ENCODE data around the gene NBPF19. TPM values are rescaled to one million over a fixed set of nuclear protein-coding genes. Genes with fewer than 3 reads are reported as not detected.
A peak's percentile ranks its signal among the peaks of the same experiment; 100 is the strongest.
"Not testable (repeated sequence)": the region's sequence is repeated elsewhere in the genome, so short reads cannot be mapped to it uniquely, and the experiment has no call there.

NBPF19 gene, protein sequence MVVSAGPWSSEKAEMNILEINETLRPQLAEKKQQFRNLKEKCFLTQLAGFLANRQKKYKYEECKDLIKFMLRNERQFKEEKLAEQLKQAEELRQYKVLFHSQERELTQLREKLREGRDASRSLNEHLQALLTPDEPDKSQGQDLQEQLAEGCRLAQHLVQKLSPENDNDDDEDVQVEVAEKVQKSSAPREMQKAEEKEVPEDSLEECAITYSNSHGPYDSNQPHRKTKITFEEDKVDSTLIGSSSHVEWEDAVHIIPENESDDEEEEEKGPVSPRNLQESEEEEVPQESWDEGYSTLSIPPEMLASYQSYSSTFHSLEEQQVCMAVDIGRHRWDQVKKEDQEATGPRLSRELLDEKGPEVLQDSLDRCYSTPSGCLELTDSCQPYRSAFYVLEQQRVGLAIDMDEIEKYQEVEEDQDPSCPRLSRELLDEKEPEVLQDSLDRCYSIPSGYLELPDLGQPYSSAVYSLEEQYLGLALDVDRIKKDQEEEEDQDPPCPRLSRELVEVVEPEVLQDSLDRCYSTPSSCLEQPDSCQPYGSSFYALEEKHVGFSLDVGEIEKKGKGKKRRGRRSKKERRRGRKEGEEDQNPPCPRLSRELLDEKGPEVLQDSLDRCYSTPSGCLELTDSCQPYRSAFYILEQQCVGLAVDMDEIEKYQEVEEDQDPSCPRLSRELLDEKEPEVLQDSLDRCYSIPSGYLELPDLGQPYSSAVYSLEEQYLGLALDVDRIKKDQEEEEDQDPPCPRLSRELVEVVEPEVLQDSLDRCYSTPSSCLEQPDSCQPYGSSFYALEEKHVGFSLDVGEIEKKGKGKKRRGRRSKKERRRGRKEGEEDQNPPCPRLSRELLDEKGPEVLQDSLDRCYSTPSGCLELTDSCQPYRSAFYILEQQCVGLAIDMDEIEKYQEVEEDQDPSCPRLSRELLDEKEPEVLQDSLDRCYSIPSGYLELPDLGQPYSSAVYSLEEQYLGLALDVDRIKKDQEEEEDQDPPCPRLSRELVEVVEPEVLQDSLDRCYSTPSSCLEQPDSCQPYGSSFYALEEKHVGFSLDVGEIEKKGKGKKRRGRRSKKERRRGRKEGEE (N-terminal part only)
- total RNA-seq = 10 to 100 TPM; 71.3 to 94.3 (median 73.4) TPM
- total RNA-seq (2013) = 78.1 TPM

- H3K4me1 ChIP-seq (ENCODE audit: control insufficient read depth, insufficient read depth, low read length); H3K4me3 ChIP-seq (ENCODE audit: low read length); DNase-seq; H3K36me3 ChIP-seq (ENCODE audit: control insufficient read depth, insufficient read depth, low read length); intact Hi-C loops (cut with micrococcal nuclease); H3K27ac ChIP-seq (ENCODE audit: low read length); H3K4me3 Mint-ChIP-seq; H3K9me3 ChIP-seq (ENCODE audit: control insufficient read depth, insufficient read depth, low read length); H3K27ac Mint-ChIP-seq; ATAC-seq; H3K27me3 Mint-ChIP-seq (ENCODE audit: low read depth in 2 of 2); H3K9me3 Mint-ChIP-seq; H3K36me3 Mint-ChIP-seq; H3K27me3 ChIP-seq (ENCODE audit: control insufficient read depth, insufficient read depth, low read length); H3K4me1 Mint-ChIP-seq: not testable (repeated sequence)
- no CpG with 5 or more reads among the region's 2 CpGs for WGBS (ENCODE audit: insufficient coverage)
Measured at GRCh38 chr1:149474745-149475144, at the start of gene NBPF19. Gene NBPF19 (plus strand): TSS chr1:149475045. CDS start chr1:149475933, 888 bp downstream.

GRCh38 chr1:149428317-149428716 lies 46.5 kb upstream of the NBPF19 start:
- DNase-seq; ATAC-seq; intact Hi-C loops (cut with micrococcal nuclease); H3K4me3 ChIP-seq (ENCODE audit: low read length); H3K4me1 ChIP-seq (ENCODE audit: control insufficient read depth, insufficient read depth, low read length); H3K4me1 Mint-ChIP-seq; H3K27ac Mint-ChIP-seq; H3K36me3 ChIP-seq (ENCODE audit: control insufficient read depth, insufficient read depth, low read length); H3K27me3 ChIP-seq (ENCODE audit: control insufficient read depth, insufficient read depth, low read length); H3K27me3 Mint-ChIP-seq (ENCODE audit: low read depth in 2 of 2); H3K9me3 ChIP-seq (ENCODE audit: control insufficient read depth, insufficient read depth, low read length); H3K4me3 Mint-ChIP-seq; H3K27ac ChIP-seq (ENCODE audit: low read length); H3K36me3 Mint-ChIP-seq; H3K9me3 Mint-ChIP-seq: not testable (repeated sequence)
- no CpG with 5 or more reads among the region's 3 CpGs for WGBS (ENCODE audit: insufficient coverage)

DNA sequence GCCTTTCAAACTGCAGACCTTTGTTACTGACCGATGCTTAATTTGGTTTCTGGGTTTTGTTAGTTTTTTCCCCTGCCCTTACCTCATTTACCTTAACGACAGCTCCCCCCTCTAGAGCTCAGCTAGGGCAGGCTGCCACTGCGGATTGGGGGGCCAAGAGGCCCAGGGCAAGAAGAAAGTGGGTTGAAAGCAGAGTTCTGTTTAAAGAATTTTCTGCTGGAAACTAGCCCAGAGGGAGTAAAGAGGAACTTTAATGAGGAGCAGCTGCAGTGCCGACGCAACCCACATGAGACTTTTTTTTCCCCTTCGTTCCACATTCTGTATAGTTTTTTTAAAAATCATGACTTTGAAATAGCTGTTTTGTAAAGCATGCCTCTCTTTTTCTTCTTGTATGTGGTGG lies 29.4 kb upstream of the NBPF19 start:
- H3K9me3 Mint-ChIP-seq; ATAC-seq; H3K4me1 Mint-ChIP-seq; H3K36me3 Mint-ChIP-seq; intact Hi-C loops (cut with micrococcal nuclease); H3K9me3 ChIP-seq (ENCODE audit: control insufficient read depth, insufficient read depth, low read length); H3K27ac ChIP-seq (ENCODE audit: low read length); H3K27me3 Mint-ChIP-seq (ENCODE audit: low read depth in 2 of 2); H3K4me3 ChIP-seq (ENCODE audit: low read length); H3K4me1 ChIP-seq (ENCODE audit: control insufficient read depth, insufficient read depth, low read length); H3K27ac Mint-ChIP-seq; DNase-seq; H3K36me3 ChIP-seq (ENCODE audit: control insufficient read depth, insufficient read depth, low read length); H3K4me3 Mint-ChIP-seq; H3K27me3 ChIP-seq (ENCODE audit: control insufficient read depth, insufficient read depth, low read length): not testable (repeated sequence)
- WGBS (ENCODE audit: insufficient coverage) = no CpG with 5 or more reads among the region's 6 CpGs

DNA sequence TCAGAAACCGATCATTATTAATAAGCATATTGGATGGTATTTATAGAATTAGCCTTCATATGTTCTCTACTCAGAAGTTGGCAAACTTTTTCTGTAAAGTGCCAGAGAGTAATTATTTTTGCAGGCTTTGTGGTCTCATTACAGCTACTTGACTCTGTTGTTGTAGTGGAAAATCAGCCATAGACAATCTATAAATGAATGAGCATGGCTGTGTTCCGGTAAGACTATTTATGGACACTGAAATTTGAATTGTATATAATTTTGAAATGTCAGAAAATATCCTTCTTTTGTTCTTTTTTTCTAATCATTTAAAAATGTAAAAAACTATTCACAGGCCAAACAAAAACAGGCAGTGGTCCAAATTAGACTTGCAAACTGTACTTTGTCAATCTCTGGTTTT lies 22.6 kb upstream of the NBPF19 start:
- H3K27ac ChIP-seq (ENCODE audit: low read length); H3K36me3 Mint-ChIP-seq; H3K9me3 Mint-ChIP-seq; DNase-seq; ATAC-seq; H3K27me3 Mint-ChIP-seq (ENCODE audit: low read depth in 2 of 2); H3K4me3 Mint-ChIP-seq; H3K27ac Mint-ChIP-seq; H3K4me1 Mint-ChIP-seq; H3K4me1 ChIP-seq (ENCODE audit: control insufficient read depth, insufficient read depth, low read length); H3K9me3 ChIP-seq (ENCODE audit: control insufficient read depth, insufficient read depth, low read length); H3K36me3 ChIP-seq (ENCODE audit: control insufficient read depth, insufficient read depth, low read length); intact Hi-C loops (cut with micrococcal nuclease); H3K4me3 ChIP-seq (ENCODE audit: low read length); H3K27me3 ChIP-seq (ENCODE audit: control insufficient read depth, insufficient read depth, low read length): not testable (repeated sequence)
- no CpG with 5 or more reads among the region's 2 CpGs for WGBS (ENCODE audit: insufficient coverage)

- H3K36me3 ChIP-seq (ENCODE audit: control insufficient read depth, insufficient read depth, low read length); intact Hi-C loops (cut with micrococcal nuclease); H3K27ac ChIP-seq (ENCODE audit: low read length); ATAC-seq; H3K4me1 ChIP-seq (ENCODE audit: control insufficient read depth, insufficient read depth, low read length); H3K36me3 Mint-ChIP-seq; H3K9me3 ChIP-seq (ENCODE audit: control insufficient read depth, insufficient read depth, low read length); H3K27me3 Mint-ChIP-seq (ENCODE audit: low read depth in 2 of 2); H3K9me3 Mint-ChIP-seq; H3K4me3 ChIP-seq (ENCODE audit: low read length); H3K27me3 ChIP-seq (ENCODE audit: control insufficient read depth, insufficient read depth, low read length); H3K4me1 Mint-ChIP-seq; H3K4me3 Mint-ChIP-seq; DNase-seq; H3K27ac Mint-ChIP-seq: not testable (repeated sequence)
- no CpG with 5 or more reads among the region's 1 CpG for WGBS (ENCODE audit: insufficient coverage)
Measured at GRCh38 chr1:149452652-149453051, 22.2 kb upstream of the NBPF19 start.

- H3K4me3 ChIP-seq (ENCODE audit: low read length) = peak overlapping the region; percentile 54
- not testable (repeated sequence) for H3K27me3 ChIP-seq (ENCODE audit: control insufficient read depth, insufficient read depth, low read length)
- peak overlapping the region; percentile 82 for H3K27ac Mint-ChIP-seq
Measured at GRCh38 chr1:149558350-149558825, 83.5 kb downstream of the NBPF19 start.

GRCh38 chr1:149561806-149562205 lies 87.0 kb downstream of the NBPF19 start:
- H3K9me3 ChIP-seq (ENCODE audit: control insufficient read depth, insufficient read depth, low read length); H3K27me3 ChIP-seq (ENCODE audit: control insufficient read depth, insufficient read depth, low read length); H3K4me3 ChIP-seq (ENCODE audit: low read length); H3K27me3 Mint-ChIP-seq (ENCODE audit: low read depth in 2 of 2); H3K27ac Mint-ChIP-seq; H3K9me3 Mint-ChIP-seq; H3K36me3 Mint-ChIP-seq; ATAC-seq; H3K36me3 ChIP-seq (ENCODE audit: control insufficient read depth, insufficient read depth, low read length); H3K4me1 Mint-ChIP-seq; H3K4me3 Mint-ChIP-seq; intact Hi-C loops (cut with micrococcal nuclease): not testable (repeated sequence)
- DNase-seq = peak in 1 of 2 donors; percentile 1
- Histone ChIP-seq H3K4me1 (ENCODE audit: control insufficient read depth, insufficient read depth, low read length) (peaks cover 20% of the 10 kb centered on the region), H3K27ac (ENCODE audit: low read length) (peak overlapping the region; percentile 38)
- 98% methylated on average over 9 of the region's 23 CpGs for WGBS (ENCODE audit: insufficient coverage)

More at GRCh38 chr1:149558350-149558825, 83.5 kb downstream of the NBPF19 start:
- H3K4me1 ChIP-seq (ENCODE audit: control insufficient read depth, insufficient read depth, low read length) = peaks cover 20% of the 10 kb centered on the region
- H3K36me3 ChIP-seq (ENCODE audit: control insufficient read depth, insufficient read depth, low read length); H3K9me3 ChIP-seq (ENCODE audit: control insufficient read depth, insufficient read depth, low read length); H3K36me3 Mint-ChIP-seq; H3K9me3 Mint-ChIP-seq; intact Hi-C loops (cut with micrococcal nuclease); ATAC-seq; H3K27me3 Mint-ChIP-seq (ENCODE audit: low read depth in 2 of 2); H3K4me1 Mint-ChIP-seq: not testable (repeated sequence)
- DNase-seq = peak; percentile 48 to 76
- H3K4me3 Mint-ChIP-seq = peak overlapping the region; percentile 81
- H3K27ac ChIP-seq (ENCODE audit: low read length) = peak overlapping the region; percentile 48
- under 1% methylated on average over 24 of the region's 36 CpGs for WGBS (ENCODE audit: insufficient coverage)
